HG02642 (cell line): ENCODE data around the gene NUMB.
"Not testable (repeated sequence)": the region's sequence is repeated elsewhere in the genome, so short reads cannot be mapped to it uniquely, and the experiment has no call there.

Experiments
- ATAC-seq: cut with Tn5 transposase; IDR thresholded peaks from one replicate; pipeline ENCODE4 v1.9.1; 2021; ENCODE audit warnings: mild to moderate bottlenecking; ENCODE audit not compliant: unreplicated experiment, poor library complexity

Gene NUMB

GRCh38 chr14:73370561-73370960 lies 87.8 kb downstream of the NUMB start:
- no peak for ATAC-seq

- ATAC-seq: no peak
Observed at GRCh38 chr14:73369428-73369827, 88.9 kb downstream of the NUMB start.

GRCh38 chr14:73368616-73369015 lies 89.7 kb downstream of the NUMB start:
- no peak for ATAC-seq

GRCh38 chr14:73365727-73366126 lies 92.6 kb downstream of the NUMB start:
- ATAC-seq: no peak

GRCh38 chr14:73364559-73364958 lies 93.8 kb downstream of the NUMB start:
- ATAC-seq: no peak

GRCh38 chr14:73359445-73359844 lies 98.9 kb downstream of the NUMB start:
- no peak for ATAC-seq

- ATAC-seq: no peak
Observed at GRCh38 chr14:73358187-73358586, 100.2 kb downstream of the NUMB start.

- ATAC-seq: not testable (repeated sequence)
Observed at GRCh38 chr14:73349091-73349490, 109.3 kb downstream of the NUMB start.

GRCh38 chr14:73344319-73344718 lies 114.0 kb downstream of the NUMB start:
- no peak for ATAC-seq

- no peak for ATAC-seq
Observed at GRCh38 chr14:73342670-73343069, 115.7 kb downstream of the NUMB start.

GRCh38 chr14:73339846-73340595 lies 118.3 kb downstream of the NUMB start:
- ATAC-seq: no peak

GRCh38 chr14:73339206-73339605 lies 119.1 kb downstream of the NUMB start:
- ATAC-seq: no peak

GRCh38 chr14:73338551-73338950 lies 119.8 kb downstream of the NUMB start:
- no peak for ATAC-seq

GRCh38 chr14:73333031-73333430 lies 125.3 kb downstream of the NUMB start:
- no peak for ATAC-seq

GRCh38 chr14:73325630-73326299 lies 132.6 kb downstream of the NUMB start:
- ATAC-seq: no peak

GRCh38 chr14:73325063-73325462 lies 133.3 kb downstream of the NUMB start:
- ATAC-seq: no peak

GRCh38 chr14:73324533-73324932 lies 133.8 kb downstream of the NUMB start:
- no peak for ATAC-seq

- ATAC-seq: no peak
Observed at GRCh38 chr14:73323896-73324399, 134.4 kb downstream of the NUMB start.

- ATAC-seq: no peak
Observed at GRCh38 chr14:73313151-73313550, 145.2 kb downstream of the NUMB start.

- ATAC-seq: no peak
Observed at GRCh38 chr14:73312687-73313086, 145.7 kb downstream of the NUMB start.

- ATAC-seq: no peak
Observed at GRCh38 chr14:73311708-73312030, 146.7 kb downstream of the NUMB start.

- ATAC-seq: not testable (repeated sequence)
Observed at GRCh38 chr14:73309207-73309606, 149.1 kb downstream of the NUMB start.
